Mucosa of rectum (tissue), 2 donors: ENCODE data around the gene PNMA8B.

Source experiments
- H3K27ac ChIP-seq, 2 donors: one replicate each; pipeline ENCODE4 v1.7.0; 2013; ENCODE audit warnings: inconsistent platforms in 2 of 2, low read depth in 2 of 2, low read length in 2 of 2
- H3K27me3 ChIP-seq, 2 donors: one replicate each; pipeline ENCODE4 v1.7.0; 2013; ENCODE audit warnings: low read length in 2 of 2; ENCODE audit not compliant: control insufficient read depth in 2 of 2, insufficient read depth in 2 of 2
- H3K36me3 ChIP-seq, 2 donors: one replicate each; pipeline ENCODE4 v1.7.0; 2013; ENCODE audit warnings: low read length in 2 of 2; ENCODE audit not compliant: control insufficient read depth in 2 of 2, insufficient read depth in 2 of 2
- H3K4me1 ChIP-seq, 2 donors: one replicate each; pipeline ENCODE4 v1.7.0; 2013; ENCODE audit warnings: low read length in 2 of 2, mild to moderate bottlenecking in 1 of 2; ENCODE audit not compliant: control insufficient read depth in 2 of 2, insufficient read depth in 2 of 2
- H3K4me3 ChIP-seq, 2 donors: one replicate each; pipeline ENCODE4 v1.7.0; 2013; ENCODE audit warnings: low read length in 2 of 2
- H3K9ac ChIP-seq, 2 donors: one replicate each; pipeline ENCODE4 v1.7.0; 2013; ENCODE audit warnings: low read length in 2 of 2, low read depth in 1 of 2, mild to moderate bottlenecking in 1 of 2
- H3K9me3 ChIP-seq, 2 donors: one replicate each; pipeline ENCODE4 v1.7.0; 2013; ENCODE audit warnings: low read length in 2 of 2; ENCODE audit not compliant: control insufficient read depth in 2 of 2
- donor health status: healthy.
- donor health status: Normal muscosa, but diverticular disease.

The PNMA8B gene

GRCh38 chr19:46460055-46460454 is 35.6 kb downstream of the PNMA8B start:
- no peak overlapping the region for H3K9ac ChIP-seq
- H3K9me3 ChIP-seq: no peaks in the 10 kb centered on the region
- H3K27me3 ChIP-seq: no peaks in the 10 kb centered on the region
- H3K36me3 ChIP-seq: no peaks in the 10 kb centered on the region
- no peak overlapping the region for H3K27ac ChIP-seq
- no peaks in the 10 kb centered on the region for H3K4me1 ChIP-seq
- no peak overlapping the region for H3K4me3 ChIP-seq

- no peak overlapping the region for H3K27ac ChIP-seq
- H3K36me3 ChIP-seq: no peaks in the 10 kb centered on the region
- H3K4me3 ChIP-seq: no peak overlapping the region
- no peaks in the 10 kb centered on the region for H3K9me3 ChIP-seq
- H3K4me1 ChIP-seq: no peaks in the 10 kb centered on the region
- peaks cover 0 to 3% of the 10 kb centered on the region in 2 donors for H3K27me3 ChIP-seq
- no peak overlapping the region for H3K9ac ChIP-seq
Measured at GRCh38 chr19:46456930-46457329, 38.7 kb downstream of the PNMA8B start.

- H3K9ac ChIP-seq: no peak overlapping the region
- H3K27me3 ChIP-seq: peaks cover 0 to 9% of the 10 kb centered on the region in 2 donors
- no peaks in the 10 kb centered on the region for H3K4me1 ChIP-seq
- H3K9me3 ChIP-seq: no peaks in the 10 kb centered on the region
- H3K36me3 ChIP-seq: no peaks in the 10 kb centered on the region
- H3K4me3 ChIP-seq: no peak overlapping the region
- H3K27ac ChIP-seq: no peak overlapping the region
Measured at GRCh38 chr19:46454244-46454643, 41.4 kb downstream of the PNMA8B start.

GRCh38 chr19:46453661-46454060 is 42.0 kb downstream of the PNMA8B start:
- H3K4me1 ChIP-seq: no peaks in the 10 kb centered on the region
- H3K36me3 ChIP-seq: no peaks in the 10 kb centered on the region
- no peak overlapping the region for H3K27ac ChIP-seq
- no peak overlapping the region for H3K4me3 ChIP-seq
- H3K9me3 ChIP-seq: no peaks in the 10 kb centered on the region
- H3K27me3 ChIP-seq: peaks cover 0 to 9% of the 10 kb centered on the region in 2 donors
- H3K9ac ChIP-seq: no peak overlapping the region

GRCh38 chr19:46452186-46452585 is 43.5 kb downstream of the PNMA8B start:
- H3K9me3 ChIP-seq: no peaks in the 10 kb centered on the region
- no peaks in the 10 kb centered on the region for H3K4me1 ChIP-seq
- no peak overlapping the region for H3K9ac ChIP-seq
- H3K36me3 ChIP-seq: no peaks in the 10 kb centered on the region
- H3K27ac ChIP-seq: no peak overlapping the region
- H3K27me3 ChIP-seq: peaks cover 0 to 9% of the 10 kb centered on the region in 2 donors
- H3K4me3 ChIP-seq: no peak overlapping the region

GRCh38 chr19:46451352-46451751 is 44.3 kb downstream of the PNMA8B start:
- no peak overlapping the region for H3K4me3 ChIP-seq
- H3K36me3 ChIP-seq: no peaks in the 10 kb centered on the region
- no peak overlapping the region for H3K9ac ChIP-seq
- H3K9me3 ChIP-seq: no peaks in the 10 kb centered on the region
- H3K27ac ChIP-seq: no peak overlapping the region
- peaks cover 0 to 9% of the 10 kb centered on the region in 2 donors for H3K27me3 ChIP-seq
- no peaks in the 10 kb centered on the region for H3K4me1 ChIP-seq

- H3K27ac ChIP-seq: no peak overlapping the region
- H3K27me3 ChIP-seq: peaks cover 0 to 9% of the 10 kb centered on the region in 2 donors
- no peaks in the 10 kb centered on the region for H3K9me3 ChIP-seq
- no peak overlapping the region for H3K4me3 ChIP-seq
- no peaks in the 10 kb centered on the region for H3K36me3 ChIP-seq
- no peak overlapping the region for H3K9ac ChIP-seq
- no peaks in the 10 kb centered on the region for H3K4me1 ChIP-seq
Measured at GRCh38 chr19:46450737-46451136, 44.9 kb downstream of the PNMA8B start.

GRCh38 chr19:46449228-46449627 is 46.4 kb downstream of the PNMA8B start:
- Histone ChIP-seq H3K27ac (no peak overlapping the region), H3K27me3 (peaks cover 0 to 9% of the 10 kb centered on the region in 2 donors), H3K9ac (no peak overlapping the region), H3K36me3 (no peaks in the 10 kb centered on the region), H3K4me1 (no peaks in the 10 kb centered on the region), H3K9me3 (no peaks in the 10 kb centered on the region), H3K4me3 (no peak overlapping the region)

- Histone ChIP-seq H3K9ac (no peak overlapping the region), H3K36me3 (no peaks in the 10 kb centered on the region), H3K27ac (no peak overlapping the region), H3K4me3 (no peak overlapping the region), H3K4me1 (no peaks in the 10 kb centered on the region), H3K27me3 (peaks cover 0 to 6% of the 10 kb centered on the region in 2 donors), H3K9me3 (no peaks in the 10 kb centered on the region)
Measured at GRCh38 chr19:46448601-46449000, 47.1 kb downstream of the PNMA8B start.

GRCh38 chr19:46447824-46448223 is 47.8 kb downstream of the PNMA8B start:
- Histone ChIP-seq H3K9me3 (no peaks in the 10 kb centered on the region), H3K9ac (no peak overlapping the region), H3K36me3 (no peaks in the 10 kb centered on the region), H3K27ac (no peak overlapping the region), H3K4me1 (no peaks in the 10 kb centered on the region), H3K4me3 (no peak overlapping the region), H3K27me3 (peaks cover 0 to 6% of the 10 kb centered on the region in 2 donors)

- no peak overlapping the region for H3K4me3 ChIP-seq
Measured at GRCh38 chr19:46447006-46447405, 48.7 kb downstream of the PNMA8B start.

More at GRCh38 chr19:46447006-46447405, 48.7 kb downstream of the PNMA8B start:
- no peaks in the 10 kb centered on the region for H3K36me3 ChIP-seq
- no peak overlapping the region for H3K27ac ChIP-seq
- no peaks in the 10 kb centered on the region for H3K9me3 ChIP-seq
- no peaks in the 10 kb centered on the region for H3K4me1 ChIP-seq
- peaks cover 0 to 6% of the 10 kb centered on the region in 2 donors for H3K27me3 ChIP-seq
- no peak overlapping the region for H3K9ac ChIP-seq
